ENCODE measurements around the gene AGTRAP. TPM values are rescaled to one million over a fixed set of nuclear protein-coding genes. Genes with fewer than 3 reads are reported as not detected.

The AGTRAP gene
- total RNA-seq, 1 experiment from 2014 or later, result 57.0 TPM

- no peak for TF ChIP-seq SIN3A (IDR thresholded peaks at IDR 0.05; ENCODE audit: borderline replicate concordance, insufficient read depth, low read depth, low read length)
- TF ChIP-seq CTCF (IDR thresholded peaks at IDR 0.05), result no peak
- TF ChIP-seq TCF7L2 (IDR thresholded peaks at IDR 0.05; ENCODE audit: low read depth, low read length), result no peak
- TF ChIP-seq REST (IDR thresholded peaks at IDR 0.05; ENCODE audit: insufficient read depth in 1 of 2, low read depth in 2 of 2, low read length in 1 of 2), result no peak
- TF ChIP-seq POLR2AphosphoS5 (IDR thresholded peaks at IDR 0.05; ENCODE audit: low read depth, low read length), result no peak
- CTCF ChIA-PET, result no interaction called here
- no peak for ATAC-seq
- intact Hi-C loops (cut with micrococcal nuclease; ENCODE audit: unreplicated experiment), result no loop called here
- DNase-seq (ENCODE audit: low read depth, low spot score), result no peak
- no peak overlapping the region for H3K27ac ChIP-seq (ENCODE audit: low read length)
- H3K4me1 ChIP-seq (ENCODE audit: control insufficient read depth, insufficient read depth, low read length), result peaks cover 11% of the 10 kb centered on the region; the same call in 1 of the 2 replicates
- POLR2A ChIA-PET, result no interaction called here
- no peak overlapping the region for H3K4me3 ChIP-seq (ENCODE audit: low read depth in 2 of 2, low read length in 2 of 2)
- no TSS peak for BruUV-seq (replicated peaks)
- no peaks in the 10 kb centered on the region for H3K27me3 ChIP-seq (ENCODE audit: control insufficient read depth, insufficient read depth, low read length)
- no peaks in the 10 kb centered on the region for H3K9me3 ChIP-seq (ENCODE audit: control insufficient read depth, insufficient read depth, low read depth, low read length)
- H3K36me3 ChIP-seq (ENCODE audit: control insufficient read depth, insufficient read depth, low read length), result no peaks in the 10 kb centered on the region
- in situ Hi-C loops (cut with HindIII; ENCODE audit: low pct_unique_long_range_greater_than_20kb, low sequenced_read_pairs), result no loop called here
These were observed 6.2 kb upstream of the AGTRAP start for GRCh38 chr1:11729498-11730428.

- Histone ChIP-seq H3K4me3 (ENCODE audit: low read depth in 2 of 2, low read length in 2 of 2) (no peak overlapping the region), H3K36me3 (ENCODE audit: control insufficient read depth, insufficient read depth, low read length) (no peaks in the 10 kb centered on the region), H3K9me3 (ENCODE audit: control insufficient read depth, insufficient read depth, low read depth, low read length) (no peaks in the 10 kb centered on the region), H3K27ac (ENCODE audit: low read length) (peak overlapping the region; percentile 50; the same call in 1 of the 2 replicates), H3K4me1 (ENCODE audit: control insufficient read depth, insufficient read depth, low read length) (peaks cover 12% of the 10 kb centered on the region; the same call in 1 of the 2 replicates), H3K27me3 (ENCODE audit: control insufficient read depth, insufficient read depth, low read length) (no peaks in the 10 kb centered on the region)
- POLR2A ChIA-PET, result no interaction called here
- TF ChIP-seq SIN3A (IDR thresholded peaks at IDR 0.05; ENCODE audit: borderline replicate concordance, insufficient read depth, low read depth, low read length) (no peak), REST (IDR thresholded peaks at IDR 0.05; ENCODE audit: insufficient read depth in 1 of 2, low read depth in 2 of 2, low read length in 1 of 2) (no peak), TCF7L2 (IDR thresholded peaks at IDR 0.05; ENCODE audit: low read depth, low read length) (no peak)
- ATAC-seq (no peak), DNase-seq (ENCODE audit: low read depth, low spot score) (no peak)
- in situ Hi-C loops (cut with HindIII; ENCODE audit: low pct_unique_long_range_greater_than_20kb, low sequenced_read_pairs), result no loop called here
- CTCF ChIA-PET, result no interaction called here
- intact Hi-C loops (cut with micrococcal nuclease; ENCODE audit: unreplicated experiment), result no loop called here
- no TSS peak for BruUV-seq (replicated peaks)
These were observed 5.5 kb upstream of the AGTRAP start for GRCh38 chr1:11730429-11730891.

Data from Panc1 (cell line).